Tibial nerve (tissue), 3 donors: ENCODE results near the gene TPK1.

ENCODE experiments used
- POLR2A ChIP-seq, 2 donors: fragments of 450-650 bp; IDR thresholded peaks; one replicate each; pipeline ENCODE4 v1.6.1; 2017; ENCODE audit warnings: antibody characterized with exemption in 2 of 2, mild to moderate bottlenecking in 2 of 2, moderate library complexity in 2 of 2
- TF ChIP-seq, protein P1 (sequence below), 5 experiments: fragments of 200-600 bp in 3 of 5; fragments of 450-650 bp in 2 of 5; sonication (generic) in 3 of 5; IDR thresholded peaks; one replicate each; pipeline ENCODE4 v1.5.1; 2016 to 2019; ENCODE audit warnings: antibody characterized with exemption in 5 of 5, mild to moderate bottlenecking in 3 of 5, moderate library complexity in 2 of 5

DNA sequence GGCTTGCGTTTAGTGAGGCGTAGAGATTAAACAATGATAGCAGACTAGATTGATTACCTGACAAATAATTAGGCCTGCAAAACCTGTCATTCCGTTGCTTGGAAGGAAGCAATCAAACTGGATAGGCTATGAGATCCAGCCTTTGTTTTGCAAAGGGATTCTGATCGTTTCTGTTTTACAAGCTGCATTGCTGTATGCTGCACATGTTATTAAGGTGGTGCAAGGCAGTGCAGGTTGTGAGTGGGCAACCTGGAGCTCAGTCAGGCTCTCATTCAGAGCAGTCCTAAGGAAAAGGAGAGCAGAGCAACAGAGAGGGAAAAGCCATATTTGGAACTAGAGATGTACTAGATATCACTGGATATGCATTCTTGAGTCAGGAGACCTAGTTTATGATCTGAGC is 425.4 kb downstream of the TPK1 start:
- no peak for TF ChIP-seq POLR2A (IDR thresholded peaks at IDR 0.05)
- TF ChIP-seq, protein P1, sequence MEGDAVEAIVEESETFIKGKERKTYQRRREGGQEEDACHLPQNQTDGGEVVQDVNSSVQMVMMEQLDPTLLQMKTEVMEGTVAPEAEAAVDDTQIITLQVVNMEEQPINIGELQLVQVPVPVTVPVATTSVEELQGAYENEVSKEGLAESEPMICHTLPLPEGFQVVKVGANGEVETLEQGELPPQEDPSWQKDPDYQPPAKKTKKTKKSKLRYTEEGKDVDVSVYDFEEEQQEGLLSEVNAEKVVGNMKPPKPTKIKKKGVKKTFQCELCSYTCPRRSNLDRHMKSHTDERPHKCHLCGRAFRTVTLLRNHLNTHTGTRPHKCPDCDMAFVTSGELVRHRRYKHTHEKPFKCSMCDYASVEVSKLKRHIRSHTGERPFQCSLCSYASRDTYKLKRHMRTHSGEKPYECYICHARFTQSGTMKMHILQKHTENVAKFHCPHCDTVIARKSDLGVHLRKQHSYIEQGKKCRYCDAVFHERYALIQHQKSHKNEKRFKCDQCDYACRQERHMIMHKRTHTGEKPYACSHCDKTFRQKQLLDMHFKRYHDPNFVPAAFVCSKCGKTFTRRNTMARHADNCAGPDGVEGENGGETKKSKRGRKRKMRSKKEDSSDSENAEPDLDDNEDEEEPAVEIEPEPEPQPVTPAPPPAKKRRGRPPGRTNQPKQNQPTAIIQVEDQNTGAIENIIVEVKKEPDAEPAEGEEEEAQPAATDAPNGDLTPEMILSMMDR (IDR thresholded peaks at IDR 0.05), result no peak
